ENCODE results near the gene ACIN1. TPM values are rescaled to one million over a fixed set of nuclear protein-coding genes. Genes with fewer than 3 reads are reported as not detected.

ACIN1 gene, protein sequence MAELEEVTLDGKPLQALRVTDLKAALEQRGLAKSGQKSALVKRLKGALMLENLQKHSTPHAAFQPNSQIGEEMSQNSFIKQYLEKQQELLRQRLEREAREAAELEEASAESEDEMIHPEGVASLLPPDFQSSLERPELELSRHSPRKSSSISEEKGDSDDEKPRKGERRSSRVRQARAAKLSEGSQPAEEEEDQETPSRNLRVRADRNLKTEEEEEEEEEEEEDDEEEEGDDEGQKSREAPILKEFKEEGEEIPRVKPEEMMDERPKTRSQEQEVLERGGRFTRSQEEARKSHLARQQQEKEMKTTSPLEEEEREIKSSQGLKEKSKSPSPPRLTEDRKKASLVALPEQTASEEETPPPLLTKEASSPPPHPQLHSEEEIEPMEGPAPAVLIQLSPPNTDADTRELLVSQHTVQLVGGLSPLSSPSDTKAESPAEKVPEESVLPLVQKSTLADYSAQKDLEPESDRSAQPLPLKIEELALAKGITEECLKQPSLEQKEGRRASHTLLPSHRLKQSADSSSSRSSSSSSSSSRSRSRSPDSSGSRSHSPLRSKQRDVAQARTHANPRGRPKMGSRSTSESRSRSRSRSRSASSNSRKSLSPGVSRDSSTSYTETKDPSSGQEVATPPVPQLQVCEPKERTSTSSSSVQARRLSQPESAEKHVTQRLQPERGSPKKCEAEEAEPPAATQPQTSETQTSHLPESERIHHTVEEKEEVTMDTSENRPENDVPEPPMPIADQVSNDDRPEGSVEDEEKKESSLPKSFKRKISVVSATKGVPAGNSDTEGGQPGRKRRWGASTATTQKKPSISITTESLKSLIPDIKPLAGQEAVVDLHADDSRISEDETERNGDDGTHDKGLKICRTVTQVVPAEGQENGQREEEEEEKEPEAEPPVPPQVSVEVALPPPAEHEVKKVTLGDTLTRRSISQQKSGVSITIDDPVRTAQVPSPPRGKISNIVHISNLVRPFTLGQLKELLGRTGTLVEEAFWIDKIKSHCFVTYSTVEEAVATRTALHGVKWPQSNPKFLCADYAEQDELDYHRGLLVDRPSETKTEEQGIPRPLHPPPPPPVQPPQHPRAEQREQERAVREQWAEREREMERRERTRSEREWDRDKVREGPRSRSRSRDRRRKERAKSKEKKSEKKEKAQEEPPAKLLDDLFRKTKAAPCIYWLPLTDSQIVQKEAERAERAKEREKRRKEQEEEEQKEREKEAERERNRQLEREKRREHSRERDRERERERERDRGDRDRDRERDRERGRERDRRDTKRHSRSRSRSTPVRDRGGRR
- total RNA-seq (2022; extraction: Qiagen RNA extraction) = 80.5 to 104 TPM (median 99.1 TPM) in 5 replicates

DNA sequence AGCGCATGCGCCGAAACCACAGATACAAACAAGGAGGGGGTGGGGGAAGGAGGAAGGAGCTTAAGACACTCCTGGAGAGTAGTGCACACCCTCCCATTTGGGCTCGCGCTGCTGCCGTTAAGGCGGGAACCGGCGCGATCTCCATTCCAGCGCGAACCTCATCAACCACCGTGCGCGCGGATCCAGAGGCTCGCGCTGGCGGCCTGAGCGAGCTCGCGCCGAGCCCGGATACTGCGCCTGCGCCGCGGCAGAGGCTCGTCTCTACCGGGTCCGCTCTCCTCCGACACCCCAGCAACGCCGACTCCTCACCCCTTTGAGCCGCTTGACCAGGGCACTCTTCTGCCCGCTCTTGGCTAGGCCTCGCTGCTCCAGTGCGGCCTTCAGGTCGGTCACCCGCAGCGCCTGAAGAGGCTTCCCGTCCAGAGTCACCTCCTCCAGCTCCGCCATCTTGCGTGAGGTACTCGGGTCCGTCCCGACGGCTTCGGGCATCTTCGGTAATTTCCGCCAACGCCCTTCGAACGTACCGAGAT, at the start of gene ACIN1:
Gene ACIN1 (minus strand): TSS at position 471 of the 530 bp plus-strand sequence. CDS start 24 bp downstream, at position 447.

DNA sequence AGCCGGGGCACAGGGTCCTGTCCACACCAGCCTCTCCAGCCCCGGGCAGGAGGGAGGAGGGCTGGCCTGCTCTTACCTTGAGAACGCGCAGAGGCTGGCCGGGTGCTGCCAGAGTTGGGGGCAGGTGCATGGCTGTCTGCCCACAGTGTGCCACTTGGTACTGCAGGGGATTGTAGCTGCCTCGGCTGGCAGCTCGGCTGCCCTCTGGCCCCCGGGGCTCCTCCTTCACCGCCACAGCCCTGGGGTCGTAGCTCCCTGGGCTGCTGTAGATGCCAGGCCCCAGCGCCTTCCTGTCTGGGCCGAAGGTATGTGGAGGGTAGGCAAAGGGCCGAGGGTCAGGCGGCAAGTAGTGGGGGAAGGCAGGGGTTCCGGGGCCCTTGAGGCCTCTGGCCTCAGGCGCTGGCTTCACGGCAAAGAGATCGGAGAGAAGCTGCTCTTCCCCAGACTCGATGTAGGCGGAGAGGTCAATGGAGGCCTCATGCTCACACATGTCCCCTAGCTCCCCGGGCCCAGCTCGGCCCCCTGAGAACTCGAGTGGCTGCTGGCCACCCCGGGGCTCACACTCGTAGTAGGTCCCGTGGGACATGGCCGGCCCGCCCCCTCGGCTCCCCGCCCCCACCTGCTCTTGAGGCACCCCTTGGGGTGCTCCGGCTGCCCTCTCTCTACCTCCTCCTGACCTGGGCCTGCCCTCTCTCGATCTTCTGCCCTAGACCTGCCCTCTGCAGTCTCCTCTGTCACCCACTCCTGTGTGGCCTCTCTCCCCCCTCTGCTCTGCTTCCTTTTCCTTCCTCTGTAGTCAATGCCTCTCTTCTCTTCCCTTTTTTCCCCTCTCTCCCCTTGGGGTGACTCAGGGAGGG, 23.8 kb upstream of the ACIN1 start, which contains the start of gene CEBPE:
Gene CEBPE (minus strand): TSS at position 750 of the 857 bp plus-strand sequence. CDS start 164 bp downstream, at position 586.

DNA sequence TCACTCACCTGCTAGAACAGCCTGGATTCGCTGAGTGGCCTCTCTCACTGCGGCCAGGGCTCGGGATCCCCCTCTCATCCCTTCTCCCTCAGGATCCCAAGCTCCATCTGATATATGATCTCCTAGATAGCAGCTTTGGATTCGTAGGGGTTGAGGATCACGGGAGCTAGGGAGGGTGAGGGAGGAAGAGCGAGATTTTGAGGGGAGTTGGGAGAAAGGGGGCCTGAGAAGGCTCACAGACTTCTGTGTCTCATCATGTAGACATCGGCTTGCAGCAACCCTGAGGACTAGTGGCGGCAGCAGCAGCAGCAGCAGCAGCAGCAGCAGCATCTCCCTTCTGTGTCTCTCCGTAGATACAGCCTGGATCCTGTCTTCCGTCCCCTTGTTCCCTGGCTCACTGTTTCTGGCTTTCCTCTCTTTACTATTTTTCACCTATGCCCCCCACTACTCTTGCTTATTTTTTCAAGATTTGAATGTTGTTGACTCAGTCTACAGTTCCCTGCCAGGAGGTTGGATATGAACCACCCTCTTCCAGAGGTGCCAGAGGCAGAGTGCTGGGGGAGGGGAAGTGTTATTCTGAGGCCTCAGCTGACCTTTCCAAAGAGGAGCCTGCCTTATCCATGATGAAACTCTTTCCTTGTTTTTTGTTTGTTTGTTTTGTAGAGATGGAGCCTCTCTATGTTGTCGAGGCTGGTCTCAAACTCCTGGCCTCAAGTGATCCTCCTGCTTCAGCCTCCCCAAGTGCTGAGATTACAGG, 9.8 kb upstream of the ACIN1 start, which contains the start of gene CIROP:
Gene CIROP (minus strand): TSS at position 399 of the 757 bp plus-strand sequence. CDS start 69 bp downstream, at position 330.

DNA sequence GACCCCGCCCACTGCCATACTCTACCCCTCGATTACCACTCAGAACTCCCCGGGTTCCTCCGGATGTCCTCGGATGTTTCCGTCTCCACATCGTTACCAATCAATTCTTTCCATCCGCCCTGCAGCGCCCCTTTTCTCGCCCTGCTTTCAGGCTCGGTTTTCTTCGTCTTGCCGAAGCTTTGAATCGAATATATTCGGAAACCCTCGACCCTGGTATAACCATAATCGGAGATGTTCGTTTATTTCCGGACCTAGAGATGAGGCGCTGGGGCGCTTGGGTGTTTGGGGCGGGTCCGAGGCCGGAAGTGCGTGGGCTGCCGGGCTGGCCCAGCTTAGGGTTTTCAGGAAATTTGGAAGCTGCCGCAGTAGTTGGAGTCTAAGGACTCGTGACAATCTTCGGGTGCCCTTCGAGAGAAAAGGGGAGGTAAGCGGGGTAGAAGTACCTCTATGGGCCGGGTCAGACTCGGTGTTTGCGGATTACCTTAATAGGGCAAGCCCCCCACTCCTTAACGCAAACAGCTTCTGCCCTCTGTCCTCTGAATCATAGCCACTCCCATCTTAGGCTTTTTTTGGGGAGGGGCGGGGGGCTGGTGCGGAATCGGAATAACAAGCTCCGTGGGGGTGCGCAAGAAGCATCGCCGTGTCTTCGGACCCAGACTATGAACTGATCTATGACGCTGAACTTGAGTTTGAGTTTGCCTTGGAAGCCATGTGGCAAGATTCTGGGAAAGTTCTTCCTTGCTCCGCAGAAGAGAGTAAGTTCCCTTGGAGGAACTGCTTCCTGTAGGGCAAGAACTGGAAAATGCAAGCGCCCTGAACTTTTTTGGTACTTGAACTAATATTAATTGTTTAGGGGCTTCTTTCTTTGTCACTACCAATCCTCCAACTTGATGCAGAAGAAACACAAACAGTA, 516 bp upstream of the ACIN1 start, which contains the start of gene C14orf119:
Gene C14orf119 (plus strand): TSS at position 310 of the 913 bp plus-strand sequence. CDS start 2,154 bp downstream, outside the sequence.

DNA sequence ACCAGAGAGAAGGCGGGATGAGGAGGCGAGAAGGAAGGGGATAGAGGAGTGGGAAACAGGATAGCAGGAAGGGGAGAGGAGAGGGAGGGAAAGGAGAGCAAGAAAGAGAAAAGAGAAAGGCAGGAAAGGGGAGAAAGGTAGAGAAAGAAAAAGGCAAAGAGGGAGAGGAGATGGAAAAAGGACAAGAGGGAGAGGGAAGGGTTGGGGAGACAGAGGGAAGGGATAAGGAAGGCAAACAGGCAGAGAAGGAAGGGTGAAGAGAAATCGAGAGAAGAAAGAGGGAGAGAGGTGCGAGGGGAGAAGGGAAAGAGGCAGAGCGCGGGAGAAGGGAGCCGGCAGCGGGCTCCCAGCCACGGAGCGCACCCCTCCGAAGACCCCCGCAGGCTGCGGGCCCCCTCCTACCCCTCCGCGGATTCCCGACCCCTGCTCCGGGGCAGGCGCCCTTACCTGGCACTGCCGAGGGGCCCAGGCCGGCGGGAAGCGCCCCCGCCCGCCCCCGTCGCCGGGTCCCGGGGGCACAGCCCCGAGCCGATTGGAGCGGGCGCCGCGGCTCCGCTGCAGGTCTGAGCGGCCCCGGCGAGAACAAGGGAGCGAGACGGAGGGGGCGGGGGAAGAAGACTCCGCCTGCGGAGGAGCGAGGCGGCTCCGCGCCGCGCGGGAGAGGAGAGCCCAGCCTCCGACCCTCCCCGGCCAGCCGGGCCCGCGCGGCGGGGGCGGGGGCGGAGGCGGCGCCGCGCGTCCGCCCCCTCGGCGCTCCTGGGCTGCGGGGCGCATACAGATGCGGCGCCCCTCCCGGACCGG, 37.8 kb downstream of the ACIN1 start, which contains the start of gene CDH24:
Gene CDH24 (minus strand): TSS at position 565 of the 801 bp plus-strand sequence. CDS start 1,787 bp downstream, outside the sequence.

DNA sequence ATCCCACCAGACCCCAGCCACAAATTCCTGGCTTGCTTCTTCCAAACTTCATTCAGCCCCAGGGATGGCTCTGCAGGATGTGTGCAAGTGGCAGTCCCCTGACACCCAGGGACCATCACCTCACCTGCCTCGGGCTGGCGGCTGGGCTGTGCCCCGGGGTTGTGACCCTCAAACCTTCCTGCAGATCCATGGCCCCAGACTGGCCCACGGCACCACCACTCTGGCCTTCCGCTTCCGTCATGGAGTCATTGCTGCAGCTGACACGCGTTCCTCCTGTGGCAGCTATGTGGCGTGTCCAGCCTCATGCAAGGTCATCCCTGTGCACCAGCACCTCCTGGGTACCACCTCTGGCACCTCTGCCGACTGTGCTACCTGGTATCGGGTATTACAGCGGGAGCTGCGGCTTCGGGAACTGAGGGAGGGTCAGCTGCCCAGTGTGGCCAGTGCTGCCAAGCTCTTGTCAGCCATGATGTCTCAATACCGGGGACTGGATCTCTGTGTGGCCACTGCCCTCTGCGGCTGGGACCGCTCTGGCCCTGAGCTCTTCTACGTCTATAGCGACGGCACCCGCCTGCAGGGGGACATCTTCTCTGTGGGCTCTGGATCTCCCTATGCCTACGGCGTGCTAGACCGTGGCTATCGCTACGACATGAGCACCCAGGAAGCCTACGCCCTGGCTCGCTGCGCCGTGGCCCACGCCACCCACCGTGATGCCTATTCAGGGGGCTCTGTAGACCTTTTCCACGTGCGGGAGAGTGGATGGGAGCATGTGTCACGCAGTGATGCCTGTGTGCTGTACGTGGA, 52.6 kb downstream of the ACIN1 start, which contains the start of gene PSMB11:
Gene PSMB11 (plus strand): TSS at position 51 of the 804 bp plus-strand sequence. CDS start 14 bp downstream, at position 65.

DNA sequence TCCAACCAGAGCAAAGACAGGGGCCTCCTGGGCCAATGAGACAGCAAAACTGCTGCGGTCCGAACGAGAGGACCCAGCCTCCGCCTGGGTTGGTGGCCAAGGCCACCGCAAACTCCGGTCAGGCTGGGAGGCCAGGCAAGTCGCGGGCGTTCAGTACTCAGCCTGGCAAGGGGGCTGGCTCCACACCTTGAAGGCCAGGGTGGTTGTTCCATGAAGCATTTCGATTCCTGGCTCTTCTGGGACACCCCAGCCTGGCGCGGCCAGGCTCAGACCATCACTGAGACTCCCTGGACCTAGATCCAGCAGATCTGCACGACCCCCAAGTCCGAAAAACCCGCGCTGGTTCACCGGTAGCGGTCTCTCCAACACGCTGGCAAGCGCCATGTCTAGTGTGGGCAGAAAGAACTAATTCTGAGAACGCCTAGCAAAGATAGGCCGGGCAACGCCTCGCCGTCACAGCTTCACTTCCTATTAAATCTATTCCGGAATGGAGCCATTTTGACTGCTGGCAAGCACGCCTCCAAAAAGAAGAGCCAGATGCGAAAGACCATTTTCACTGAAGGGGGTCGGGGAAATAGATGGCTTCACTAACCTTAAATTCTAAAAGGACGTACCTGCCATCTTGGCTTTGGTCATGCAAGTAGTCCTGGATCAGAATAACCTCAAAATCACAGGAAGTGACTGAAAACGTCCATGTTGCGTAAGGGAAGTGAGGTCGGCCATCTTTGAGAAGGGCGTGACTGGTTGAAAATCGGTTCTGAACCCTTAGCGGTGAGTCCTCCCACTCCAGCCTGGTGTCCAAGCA, 60.2 kb downstream of the ACIN1 start, which contains the start of gene PSMB5:
Gene PSMB5 (minus strand): TSS at position 403 of the 805 bp plus-strand sequence. CDS start 19 bp downstream, at position 384.

DNA sequence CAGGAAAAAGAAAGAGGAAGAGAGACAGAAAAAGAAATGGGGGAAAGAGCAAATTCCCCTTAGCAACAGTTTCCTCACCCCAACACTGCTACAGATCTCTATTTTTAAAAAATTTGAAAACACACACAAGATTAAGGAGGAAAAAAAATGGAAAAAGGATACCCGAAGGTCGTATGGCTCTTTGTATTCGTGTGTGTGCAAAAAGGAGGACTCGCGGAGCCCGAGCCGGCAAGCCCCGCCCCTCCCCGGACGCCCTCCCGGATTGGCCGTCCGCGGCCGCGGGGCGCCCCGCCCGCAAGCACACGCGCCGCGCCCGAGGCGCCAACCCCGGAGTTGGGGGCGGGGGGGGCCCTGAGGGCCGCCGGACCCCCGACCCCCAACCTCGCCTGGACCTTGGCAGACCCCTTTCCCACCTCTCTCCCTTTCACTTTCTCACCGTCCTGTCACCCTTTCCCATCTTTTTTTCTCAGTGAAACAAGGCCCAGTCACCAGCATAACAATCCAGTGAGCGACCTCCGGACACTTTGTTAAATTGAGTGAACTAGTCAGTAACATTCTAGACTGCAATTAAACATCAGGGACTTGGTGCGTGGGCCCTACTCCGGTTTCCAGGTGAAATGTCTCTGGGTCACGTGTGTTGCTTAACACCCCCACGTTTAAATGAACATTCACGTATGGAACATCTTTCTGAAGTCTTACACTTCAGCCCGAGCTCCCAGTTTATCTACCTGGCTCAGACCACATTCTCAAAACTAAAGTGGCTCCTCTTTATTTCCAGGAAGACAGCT, 84.8 kb downstream of the ACIN1 start, which contains the start of gene C14orf93:
Gene C14orf93 (minus strand): TSS at position 205 of the 788 bp plus-strand sequence. CDS start 11,120 bp downstream, outside the sequence.

Other genes starting within 250 kb of the ACIN1 start
- 54.7 to 82.1 TPM (median 77.7 TPM) in 5 replicates for gene LRP10, start 223.4 kb downstream of the ACIN1 start, total RNA-seq (2022; extraction: Qiagen RNA extraction)
- gene REM2, start 211.9 kb downstream of the ACIN1 start, total RNA-seq (2022; extraction: Qiagen RNA extraction) = 0.16 to 0.41 TPM (median 0.39 TPM) in 5 replicates
- 54.9 to 59.6 TPM (median 58.2 TPM) in 5 replicates for gene RBM23, start 176.0 kb downstream of the ACIN1 start, total RNA-seq (2022; extraction: Qiagen RNA extraction)
- 101 to 124 TPM (median 113 TPM) in 5 replicates for gene PRMT5, start 165.8 kb downstream of the ACIN1 start, total RNA-seq (2022; extraction: Qiagen RNA extraction)
- 31.2 to 34.5 TPM (median 32.6 TPM) in 5 replicates for gene HAUS4, start 138.0 kb downstream of the ACIN1 start, total RNA-seq (2022; extraction: Qiagen RNA extraction)
- gene AJUBA, start 112.6 kb downstream of the ACIN1 start, total RNA-seq (2022; extraction: Qiagen RNA extraction) = 28.8 to 36.7 TPM (median 33.7 TPM) in 5 replicates
- 2.7 to 3.9 TPM (median 3.6 TPM) in 5 replicates for gene C14orf93, start 85.0 kb downstream of the ACIN1 start, total RNA-seq (2022; extraction: Qiagen RNA extraction)
- 285 to 323 TPM (median 302 TPM) in 5 replicates for gene PSMB5, start 60.2 kb downstream of the ACIN1 start, total RNA-seq (2022; extraction: Qiagen RNA extraction)
- not detected in 5 replicates for gene PSMB11, start 52.9 kb downstream of the ACIN1 start, total RNA-seq (2022; extraction: Qiagen RNA extraction)
- 2.1 to 4.4 TPM (median 3.8 TPM) in 5 replicates for gene CDH24, start 37.6 kb downstream of the ACIN1 start, total RNA-seq (2022; extraction: Qiagen RNA extraction)
- gene C14orf119, start 369 bp upstream of the ACIN1 start, total RNA-seq (2022; extraction: Qiagen RNA extraction) = 77.4 to 90.2 TPM (median 85.3 TPM) in 5 replicates
- gene CIROP, start 9.9 kb upstream of the ACIN1 start, total RNA-seq (2022; extraction: Qiagen RNA extraction) = 0.06 TPM in 1 of 5 replicates, not detected in the others
- gene CEBPE, start 24.1 kb upstream of the ACIN1 start, total RNA-seq (2022; extraction: Qiagen RNA extraction) = not detected in 5 replicates
- 2.1 to 3.2 TPM (median 2.8 TPM) in 5 replicates for gene SLC7A8, start 88.5 kb upstream of the ACIN1 start, total RNA-seq (2022; extraction: Qiagen RNA extraction)
- gene RNF212B, start 142.8 kb upstream of the ACIN1 start, total RNA-seq (2022; extraction: Qiagen RNA extraction) = not detected in 5 replicates
- gene HOMEZ, start 191.0 kb upstream of the ACIN1 start, total RNA-seq (2022; extraction: Qiagen RNA extraction) = 8.0 to 9.6 TPM (median 8.9 TPM) in 5 replicates
- 3.0 to 4.2 TPM (median 4.2 TPM) in 5 replicates for gene PPP1R3E, start 207.7 kb upstream of the ACIN1 start, total RNA-seq (2022; extraction: Qiagen RNA extraction)
- gene BCL2L2, start 211.7 kb upstream of the ACIN1 start, total RNA-seq (2022; extraction: Qiagen RNA extraction) = 14.5 to 19.0 TPM (median 15.2 TPM) in 5 replicates
- 126 to 152 TPM (median 151 TPM) in 5 replicates for gene PABPN1, start 226.3 kb upstream of the ACIN1 start, total RNA-seq (2022; extraction: Qiagen RNA extraction)

Data from A549 treated with dexamethasone at 1 μM for 4 hours (cell line).